Amniotic epithelial cell (primary cell): ENCODE data around the gene BNIP5.
A peak's percentile ranks its signal among the peaks of the same experiment; 100 is the strongest.

Experiments
- DNase-seq: peaks from one replicate; pipeline ENCODE4 v3.0.0-alpha.2; 2010; ENCODE audit warnings: low read depth

Gene BNIP5, protein sequence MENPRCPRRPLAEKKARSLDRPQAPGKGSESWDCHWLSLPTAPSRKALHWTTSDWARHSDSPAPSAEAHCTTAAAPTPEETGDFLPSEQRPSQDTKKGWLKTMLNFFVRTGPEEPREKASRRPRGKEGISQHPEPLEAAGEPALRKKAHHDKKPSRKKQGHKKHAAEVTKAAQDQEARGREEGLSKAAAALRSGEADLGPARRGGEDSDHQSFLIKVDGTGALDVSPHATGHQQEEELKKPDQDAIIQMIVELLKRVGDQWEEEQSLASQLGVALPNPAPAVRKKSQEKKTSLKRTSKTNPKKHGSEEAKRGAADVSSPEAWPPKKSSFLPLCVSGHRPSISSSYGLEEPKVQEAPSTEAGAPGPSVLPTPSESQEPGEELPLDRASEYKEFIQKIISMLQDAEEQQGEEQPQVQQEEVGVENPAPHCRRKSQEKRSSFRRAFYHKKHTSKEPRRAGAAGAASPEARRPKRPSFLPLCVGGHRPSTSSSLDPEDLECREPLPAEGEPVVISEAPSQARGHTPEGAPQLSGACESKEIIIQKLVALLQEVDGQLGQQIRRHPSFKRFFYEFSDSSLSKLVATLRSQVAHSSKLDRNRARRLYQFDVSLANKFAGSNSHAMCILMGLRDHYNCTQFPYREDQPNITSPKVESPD

GRCh38 chr6:36336779-36337241, at the start of gene BNIP5:
Gene BNIP5 (minus strand): TSS chr6:36336888. CDS start chr6:36330690, 6,198 bp downstream.
- no peak for DNase-seq

DNA sequence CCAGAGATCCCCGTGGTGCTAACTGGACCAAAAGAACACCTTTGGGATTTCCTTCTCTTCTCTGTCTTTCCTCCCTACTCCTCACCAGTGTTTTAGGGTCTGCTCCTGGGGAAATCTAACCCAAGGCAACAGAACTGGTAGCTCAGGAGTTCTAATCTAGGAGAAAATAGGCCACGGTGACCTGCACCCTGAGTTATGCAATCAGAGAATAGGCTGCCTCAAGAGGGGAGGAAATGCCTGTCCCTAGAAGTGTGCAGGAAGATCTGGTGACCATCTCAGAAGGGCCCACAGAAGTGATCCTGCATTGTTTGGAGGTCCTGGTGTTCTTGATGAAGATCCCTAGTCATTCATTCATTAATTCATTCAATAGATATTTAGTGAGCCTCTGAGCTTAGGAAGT, 47.4 kb upstream of the BNIP5 start:
- no peak for DNase-seq

- DNase-seq = no peak
Observed at GRCh38 chr6:36383606-36384005, 46.9 kb upstream of the BNIP5 start.

GRCh38 chr6:36382976-36383375, 46.3 kb upstream of the BNIP5 start:
- DNase-seq = no peak

GRCh38 chr6:36381502-36382389, 45.1 kb upstream of the BNIP5 start:
- DNase-seq = no peak

DNA sequence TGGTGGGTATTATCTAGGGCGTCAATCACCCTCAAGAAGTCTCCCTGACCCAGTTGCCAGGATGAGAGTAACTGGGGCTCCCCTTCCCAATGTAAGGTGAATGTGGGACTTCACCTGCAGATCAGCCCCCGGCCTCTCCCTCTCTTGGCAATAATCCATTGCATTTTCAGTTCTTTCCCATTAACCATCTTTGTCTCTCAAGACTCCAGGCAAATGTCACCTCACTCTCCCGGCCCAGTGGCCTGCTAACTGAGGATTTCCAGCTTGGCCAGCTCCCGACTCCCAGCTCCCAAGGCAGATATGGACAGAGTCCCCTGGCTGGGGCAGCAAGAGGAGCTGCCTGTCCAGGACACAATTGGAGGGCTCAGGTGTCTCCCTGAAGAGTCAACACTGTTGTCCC, 43.5 kb upstream of the BNIP5 start:
- no peak for DNase-seq

- DNase-seq = no peak
Observed at GRCh38 chr6:36378936-36379335, 42.2 kb upstream of the BNIP5 start.

GRCh38 chr6:36378243-36378920, 41.7 kb upstream of the BNIP5 start:
- no peak for DNase-seq

- no peak for DNase-seq
Observed at GRCh38 chr6:36377594-36377993, 40.9 kb upstream of the BNIP5 start.

DNA sequence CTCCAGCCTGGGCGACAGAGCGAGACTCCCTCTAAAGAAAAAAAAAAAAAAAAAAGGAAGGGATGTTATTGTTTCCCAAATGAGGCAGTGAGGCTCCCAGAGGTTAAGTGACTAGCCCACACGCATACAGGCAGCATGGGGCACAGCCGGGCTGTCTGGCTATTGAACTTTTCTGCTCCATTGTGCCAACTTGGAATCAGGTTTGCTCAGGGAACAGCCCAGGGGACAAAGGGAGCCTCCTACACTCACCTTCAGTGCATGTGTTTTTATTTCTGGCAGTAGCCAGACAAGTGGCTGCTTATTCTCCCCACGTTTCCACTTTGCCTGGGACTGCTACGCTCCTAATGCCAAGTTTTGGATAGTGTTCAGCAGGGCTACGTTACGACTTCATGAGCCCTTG, 40.1 kb upstream of the BNIP5 start:
- no peak for DNase-seq

GRCh38 chr6:36376183-36376582, 39.5 kb upstream of the BNIP5 start:
- DNase-seq = no peak

DNA sequence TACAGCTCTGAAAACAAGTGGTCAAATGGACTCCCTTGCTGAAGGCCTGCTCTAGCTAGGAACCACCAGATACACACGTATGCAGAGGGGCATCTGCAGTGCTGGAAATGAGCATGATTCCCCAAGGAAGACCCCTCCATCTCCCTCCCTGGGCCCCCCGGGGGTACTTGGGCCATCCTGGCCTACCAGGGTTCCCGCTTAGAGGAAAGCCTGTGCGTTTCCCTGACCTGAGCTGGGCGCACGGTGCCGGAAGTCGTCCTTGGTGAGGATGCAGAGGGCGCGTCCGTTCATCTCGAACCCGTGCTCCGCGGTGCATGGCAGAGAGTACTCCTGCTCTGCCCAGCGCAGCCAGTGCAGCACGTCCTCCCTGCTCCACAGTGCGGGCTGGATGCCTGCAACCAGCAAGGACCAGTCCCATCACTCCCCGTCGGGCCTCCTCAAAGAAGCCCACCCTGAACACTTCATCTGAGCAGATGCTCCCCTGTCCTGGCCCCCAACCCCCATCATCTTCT, 39.0 kb upstream of the BNIP5 start:
- no peak for DNase-seq

GRCh38 chr6:36374972-36375371, 38.3 kb upstream of the BNIP5 start:
- no peak for DNase-seq

GRCh38 chr6:36374194-36374593, 37.5 kb upstream of the BNIP5 start:
- DNase-seq = no peak

- no peak for DNase-seq
Observed at GRCh38 chr6:36373368-36374019, 36.8 kb upstream of the BNIP5 start.

DNA sequence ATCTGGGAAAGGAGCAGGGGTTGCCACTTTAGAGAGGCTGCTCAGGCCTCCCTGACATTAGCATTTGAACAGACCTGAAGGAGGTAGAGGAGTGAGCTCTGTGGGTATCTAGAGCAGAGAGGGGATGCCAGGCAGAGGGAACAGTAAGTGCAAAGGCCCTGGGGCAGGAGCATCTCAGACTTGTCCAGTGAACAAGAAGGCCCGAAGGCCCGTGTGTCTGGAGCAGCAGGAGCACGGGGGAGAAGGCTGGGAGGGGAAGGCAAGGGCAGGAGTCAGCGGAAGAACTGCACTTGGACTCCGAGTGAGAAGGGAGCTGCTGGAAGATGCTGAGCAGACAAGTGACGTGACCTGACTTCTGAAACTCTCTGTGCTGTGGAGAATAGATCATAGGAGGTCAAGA, 35.4 kb upstream of the BNIP5 start:
- DNase-seq = no peak

- no peak for DNase-seq
Observed at GRCh38 chr6:36371211-36371610, 34.5 kb upstream of the BNIP5 start.

- no peak for DNase-seq
Observed at GRCh38 chr6:36370638-36371037, 34.0 kb upstream of the BNIP5 start.

GRCh38 chr6:36368921-36369865, 32.5 kb upstream of the BNIP5 start:
- peak; percentile 98 for DNase-seq

GRCh38 chr6:36368421-36368820, 31.7 kb upstream of the BNIP5 start:
- no peak for DNase-seq
